IPS-18c (cell line): ENCODE data around the gene KCND2.
"Not testable (repeated sequence)": the region's sequence is repeated elsewhere in the genome, so short reads cannot be mapped to it uniquely, and the experiment has no call there.

ENCODE experiments used
- H3K4me3 ChIP-seq: 2 replicates; pipeline ENCODE4 v1.7.0; 2013; ENCODE audit warnings: low read depth, mild to moderate bottlenecking, low read length, moderate library complexity; ENCODE audit not compliant: insufficient read depth
- H3K9me3 ChIP-seq: one replicate; pipeline ENCODE4 v1.6.1; 2013; ENCODE audit warnings: mild to moderate bottlenecking, low read length, moderate library complexity; ENCODE audit not compliant: control insufficient read depth, insufficient read depth

Gene KCND2

GRCh38 chr7:120680985-120681384 lies 408.0 kb downstream of the KCND2 start:
- no peak overlapping the region for H3K4me3 ChIP-seq
- H3K9me3 ChIP-seq = no peaks in the 10 kb centered on the region

DNA sequence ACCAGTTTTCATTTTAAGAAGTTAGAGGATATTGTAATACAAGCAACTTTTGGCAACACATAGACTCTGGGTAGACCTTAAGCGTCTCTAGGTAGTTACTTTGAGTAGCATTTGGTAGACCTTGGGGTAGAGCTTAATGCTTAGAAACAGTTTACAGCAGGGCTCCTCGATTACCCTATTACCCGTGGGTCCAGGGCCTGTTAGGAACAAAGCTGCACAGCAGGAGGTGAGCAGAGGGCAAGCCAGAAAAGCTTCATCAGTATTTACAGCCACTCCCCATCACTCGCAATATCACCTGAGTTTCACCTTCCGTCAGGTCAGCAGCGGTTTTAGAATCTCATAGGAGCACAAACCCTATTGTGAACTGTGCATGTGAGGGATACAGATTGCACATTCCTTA lies 411.5 kb downstream of the KCND2 start:
- no peaks in the 10 kb centered on the region for H3K9me3 ChIP-seq
- no peak overlapping the region for H3K4me3 ChIP-seq

- H3K9me3 ChIP-seq = no peaks in the 10 kb centered on the region
- no peak overlapping the region for H3K4me3 ChIP-seq
Measured at GRCh38 chr7:120691915-120692314, 418.9 kb downstream of the KCND2 start.

GRCh38 chr7:120695848-120696247 lies 422.9 kb downstream of the KCND2 start:
- Histone ChIP-seq H3K4me3 (no peak overlapping the region), H3K9me3 (no peaks in the 10 kb centered on the region)

GRCh38 chr7:120700796-120701195 lies 427.8 kb downstream of the KCND2 start:
- Histone ChIP-seq H3K9me3 (no peaks in the 10 kb centered on the region), H3K4me3 (no peak overlapping the region)

DNA sequence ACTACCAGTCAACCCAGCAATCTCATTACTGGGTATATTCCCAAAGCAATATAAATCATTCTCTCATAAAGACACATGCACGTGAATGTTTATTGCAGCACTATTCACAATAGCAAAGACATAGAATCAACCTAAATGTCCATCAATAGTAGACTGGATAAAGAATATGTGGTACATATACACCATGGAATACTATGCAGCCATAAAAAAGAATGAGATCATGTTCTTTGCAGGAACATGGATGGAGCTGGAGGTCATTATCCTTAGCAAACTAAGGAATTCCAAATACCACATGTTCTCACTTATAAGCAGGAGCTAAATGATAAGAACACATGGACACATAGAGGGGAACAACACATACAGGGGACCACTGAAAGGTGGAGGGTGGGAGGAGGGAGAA lies 429.4 kb downstream of the KCND2 start:
- H3K9me3 ChIP-seq, H3K4me3 ChIP-seq: not testable (repeated sequence)

- Histone ChIP-seq H3K9me3 (no peaks in the 10 kb centered on the region), H3K4me3 (no peak overlapping the region)
Measured at GRCh38 chr7:120703585-120704240, 430.7 kb downstream of the KCND2 start.

DNA sequence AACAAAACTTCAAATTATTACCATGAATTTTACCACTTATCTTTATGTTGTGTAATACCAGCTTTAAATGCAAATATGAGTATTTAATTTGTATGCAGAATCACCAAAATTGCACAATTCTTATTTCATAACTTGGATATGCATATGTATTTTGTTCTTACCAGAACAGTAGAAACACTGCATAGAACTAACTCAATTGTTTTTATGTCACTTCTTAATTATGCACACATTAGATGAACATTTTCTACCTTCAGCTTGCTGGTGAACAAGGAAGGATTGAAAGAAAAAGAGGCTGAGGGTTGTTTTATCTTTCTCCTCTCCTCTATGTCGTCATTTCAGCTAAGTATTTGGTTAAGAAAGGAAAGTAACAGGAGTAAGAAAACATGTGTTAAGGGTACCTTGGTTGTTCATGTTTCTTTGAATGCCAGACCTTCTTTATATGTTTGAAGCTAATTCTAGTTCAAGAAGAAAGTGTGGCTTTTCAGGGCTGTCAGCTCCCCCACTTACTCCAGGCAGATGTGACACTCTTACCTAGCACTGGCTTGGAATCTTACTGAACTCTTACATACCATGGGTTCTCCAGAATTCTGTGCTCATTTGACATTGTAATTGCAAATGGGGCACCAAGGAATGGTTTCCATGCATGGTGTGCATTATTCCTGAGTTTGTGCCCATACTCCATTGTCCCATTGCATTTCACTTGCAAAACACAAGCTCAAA lies 436.4 kb downstream of the KCND2 start:
- Histone ChIP-seq H3K9me3 (no peaks in the 10 kb centered on the region), H3K4me3 (no peak overlapping the region)

DNA sequence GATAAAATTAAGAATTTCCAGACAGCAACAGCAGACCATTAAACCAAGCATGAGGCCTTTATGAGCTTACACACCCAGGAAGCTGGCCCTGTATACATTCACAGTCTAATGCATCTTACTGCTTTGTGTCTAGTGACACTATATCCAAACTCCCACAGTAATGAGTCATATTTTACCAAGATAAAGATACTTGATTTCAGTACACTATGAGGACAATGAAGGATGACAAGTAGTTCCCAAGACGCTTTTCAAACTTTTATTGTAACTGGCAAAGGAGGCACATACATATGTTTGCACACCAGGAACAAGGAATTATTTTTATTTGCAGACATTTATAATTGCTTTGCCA lies 437.0 kb downstream of the KCND2 start:
- Histone ChIP-seq H3K4me3 (no peak overlapping the region), H3K9me3 (no peaks in the 10 kb centered on the region)

DNA sequence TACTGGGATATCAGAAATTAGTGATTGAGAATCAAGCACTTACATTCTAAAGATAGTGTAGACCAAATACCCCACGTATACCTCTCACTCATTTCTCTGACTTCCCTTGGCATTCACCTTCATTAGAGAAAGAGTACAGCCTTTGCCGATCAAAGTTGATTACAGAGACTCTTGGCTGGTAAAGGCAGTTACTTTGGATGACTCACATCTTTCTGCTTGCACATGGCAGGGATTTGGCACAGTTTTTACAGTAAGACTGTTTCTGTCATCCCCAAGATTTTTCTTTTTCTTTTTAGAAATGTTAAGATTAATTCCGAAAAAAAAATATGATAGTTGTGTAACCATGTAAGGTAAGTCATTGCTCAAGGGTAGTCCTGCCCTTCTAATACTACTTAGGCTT lies 442.0 kb downstream of the KCND2 start:
- no peak overlapping the region for H3K4me3 ChIP-seq
- H3K9me3 ChIP-seq = no peaks in the 10 kb centered on the region

- H3K9me3 ChIP-seq = no peaks in the 10 kb centered on the region
- no peak overlapping the region for H3K4me3 ChIP-seq
Measured at GRCh38 chr7:120716307-120716706, 443.3 kb downstream of the KCND2 start.

DNA sequence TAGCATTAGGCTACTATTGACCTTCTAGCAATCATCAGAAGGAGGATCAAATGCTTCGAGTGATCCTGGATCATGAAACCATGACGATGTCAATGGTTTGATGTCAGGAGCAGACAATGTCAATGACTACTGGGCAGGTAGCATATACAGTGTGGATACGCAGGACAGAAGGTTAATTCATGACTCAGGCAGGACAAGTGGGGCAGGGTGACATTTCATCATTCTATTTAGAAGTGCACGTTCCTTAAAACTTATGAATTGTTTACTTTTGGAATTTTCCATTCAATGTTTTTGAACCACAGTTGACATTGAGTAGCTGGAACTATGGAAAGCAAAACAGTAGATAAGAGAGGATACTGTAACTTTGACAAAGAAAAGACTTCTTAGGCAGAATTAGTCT lies 444.2 kb downstream of the KCND2 start:
- Histone ChIP-seq H3K9me3 (no peaks in the 10 kb centered on the region), H3K4me3 (no peak overlapping the region)

DNA sequence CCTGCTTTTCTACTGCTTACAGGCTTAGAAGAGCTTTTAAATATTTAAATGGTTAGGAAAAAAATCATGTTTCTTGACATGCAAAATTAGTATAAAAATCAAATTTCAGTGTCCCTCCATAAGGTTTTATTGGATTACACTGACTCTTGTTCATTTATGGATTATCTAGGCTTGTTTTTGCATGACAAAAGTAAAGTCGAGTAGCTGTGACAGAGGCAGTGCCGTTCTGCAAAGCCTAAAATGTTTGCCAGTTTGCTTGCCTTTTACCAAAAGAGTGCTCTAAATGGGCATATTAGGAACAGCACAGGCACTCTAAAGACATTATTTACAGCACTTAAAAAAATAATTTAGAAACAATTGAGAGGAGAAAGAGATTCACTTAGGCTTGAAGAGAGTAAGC lies 445.4 kb downstream of the KCND2 start:
- no peaks in the 10 kb centered on the region for H3K9me3 ChIP-seq
- no peak overlapping the region for H3K4me3 ChIP-seq

DNA sequence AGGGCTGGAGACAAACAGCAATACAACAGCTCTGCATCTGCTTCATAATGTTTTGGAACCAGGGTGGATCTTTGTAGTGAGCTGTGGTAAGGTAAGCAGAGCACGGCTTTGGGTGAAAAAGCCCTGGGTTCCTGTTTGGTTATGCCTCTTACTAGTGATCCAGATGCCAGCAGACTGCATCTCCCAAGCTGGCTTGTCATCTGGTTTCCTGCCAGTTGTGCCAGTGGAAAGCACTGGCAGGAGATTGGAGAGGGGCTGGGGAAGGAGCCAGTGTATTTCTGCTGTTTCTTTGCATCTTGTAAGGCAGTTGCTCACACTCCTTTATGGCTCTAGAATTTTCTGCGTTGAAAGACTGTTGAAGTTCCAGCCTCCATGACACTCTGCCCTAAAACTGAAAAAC lies 447.3 kb downstream of the KCND2 start:
- Histone ChIP-seq H3K4me3 (no peak overlapping the region), H3K9me3 (no peaks in the 10 kb centered on the region)

DNA sequence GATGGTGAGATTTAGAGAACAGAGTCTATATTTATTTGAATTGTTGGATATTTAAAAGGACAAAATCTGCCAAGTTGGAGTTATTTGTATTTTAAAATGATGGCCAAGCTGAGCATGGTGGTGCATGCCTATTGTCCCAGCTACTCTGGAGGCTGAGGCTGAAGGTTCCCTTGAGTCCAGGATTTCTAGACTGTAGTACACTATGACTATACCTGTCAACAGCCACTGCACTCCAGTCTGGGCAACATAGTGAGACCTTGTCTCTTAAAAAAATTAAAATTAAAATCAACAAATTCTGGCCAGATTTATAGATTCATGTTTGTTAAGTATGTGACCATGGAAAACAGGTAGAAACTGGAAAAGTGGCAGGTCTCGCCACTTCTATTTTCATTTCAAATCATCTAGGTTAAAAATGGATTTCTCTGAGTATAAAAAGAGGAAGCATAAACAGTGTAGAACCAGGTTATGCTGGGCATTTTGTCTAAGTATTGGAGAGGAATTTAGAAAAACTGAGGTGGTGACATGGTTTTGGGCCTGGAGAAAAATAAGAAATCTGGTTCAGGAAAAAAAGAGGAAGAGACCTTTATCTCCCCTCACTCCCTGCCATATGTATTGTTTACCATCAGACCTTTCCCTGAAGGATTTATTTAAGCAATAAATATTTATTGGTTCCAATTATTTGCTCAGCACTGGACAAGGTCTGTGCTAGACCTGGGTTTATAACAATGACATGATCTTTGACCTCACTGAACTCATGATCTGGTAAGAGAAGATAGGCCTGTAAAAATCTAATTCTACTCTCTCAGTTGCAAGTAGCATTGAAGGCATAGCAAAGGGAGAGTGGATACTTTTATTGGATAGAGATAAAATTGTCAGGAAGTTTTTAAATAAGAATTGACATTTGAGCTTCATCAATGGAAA lies 450.8 kb downstream of the KCND2 start:
- Histone ChIP-seq H3K4me3 (no peak overlapping the region), H3K9me3 (no peaks in the 10 kb centered on the region)

- Histone ChIP-seq H3K9me3 (no peaks in the 10 kb centered on the region), H3K4me3 (no peak overlapping the region)
Measured at GRCh38 chr7:120724448-120724847, 451.5 kb downstream of the KCND2 start.

DNA sequence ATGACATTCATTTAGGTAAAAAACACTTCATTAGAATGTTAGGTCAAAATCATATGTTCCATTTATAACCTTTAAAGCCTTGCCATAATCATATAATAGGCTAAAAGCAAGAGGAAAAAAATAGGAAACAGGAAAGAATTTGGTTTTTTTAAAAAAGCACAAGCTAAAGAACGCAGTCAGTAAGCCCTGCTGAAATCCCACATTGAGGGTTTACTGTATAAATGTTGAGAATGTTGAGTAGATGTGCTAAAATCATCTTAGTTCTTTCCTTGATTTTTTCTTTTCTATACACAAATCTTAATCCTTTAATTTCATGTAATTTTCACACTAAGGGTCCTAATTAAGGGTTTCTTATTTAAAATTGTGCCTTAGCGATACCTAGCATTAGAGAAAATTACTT lies 452.0 kb downstream of the KCND2 start:
- no peaks in the 10 kb centered on the region for H3K9me3 ChIP-seq
- H3K4me3 ChIP-seq = no peak overlapping the region
